ENCODE results near the gene TMEM203.
"Not testable (repeated sequence)": the region's sequence is repeated elsewhere in the genome, so short reads cannot be mapped to it uniquely, and the experiment has no call there.

TMEM203 gene

DNA sequence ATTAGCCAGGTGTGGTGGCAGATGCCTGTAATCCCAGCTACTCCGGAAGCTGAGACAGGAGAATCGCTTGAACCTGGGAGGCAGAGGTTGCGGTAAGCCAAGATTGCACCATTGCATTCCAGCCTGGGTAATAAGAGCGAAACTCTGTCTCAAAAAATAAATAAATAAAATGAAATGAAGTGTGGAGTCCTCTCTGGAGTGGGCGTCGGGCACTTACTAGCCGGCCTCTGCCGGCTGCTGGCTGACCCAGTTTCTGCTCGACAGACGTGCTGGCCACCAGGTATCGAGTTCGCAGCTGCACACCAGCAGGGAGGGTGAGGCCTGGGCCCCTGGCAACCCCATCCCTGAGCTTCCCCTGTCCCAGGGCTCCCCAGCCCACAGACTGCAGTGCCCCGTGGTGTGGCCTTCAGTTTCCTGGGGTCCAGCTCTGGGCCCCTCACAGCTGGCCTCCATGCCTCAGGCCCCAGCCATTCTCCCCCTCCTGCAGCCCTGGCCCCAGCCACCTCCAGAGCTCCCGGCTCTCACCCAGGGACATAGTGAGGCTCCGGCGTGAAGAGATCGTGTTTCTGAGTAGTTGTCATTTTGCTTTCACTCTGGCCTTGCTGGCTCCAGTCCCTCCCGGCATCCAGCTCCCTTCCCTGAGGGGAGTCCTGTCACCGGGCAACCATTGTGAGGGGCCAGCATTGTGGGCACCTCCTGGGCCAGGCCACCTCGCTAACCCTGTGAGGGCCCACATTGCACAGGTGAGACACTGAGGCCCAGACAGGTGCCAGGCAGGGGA lies 41.9 kb upstream of the TMEM203 start:
- H3K9ac ChIP-seq (ENCODE audit: low read length in 2 of 2) = no peak overlapping the region
- H3K9me3 ChIP-seq (ENCODE audit: control insufficient read depth in 2 of 2, low read length in 2 of 2) = no peaks in the 10 kb centered on the region
- peaks cover 17% of the 10 kb centered on the region for H3K4me1 ChIP-seq (ENCODE audit: control insufficient read depth, insufficient read depth, low read length)
- H3K36me3 ChIP-seq (ENCODE audit: control insufficient read depth in 2 of 2, insufficient read depth in 2 of 2, low read length in 2 of 2) = peaks cover 10 to 12% of the 10 kb centered on the region in 2 donors
- H3K27me3 ChIP-seq (ENCODE audit: control insufficient read depth in 1 of 2, insufficient read depth in 2 of 2, low read length in 2 of 2) = peaks cover 0 to 4% of the 10 kb centered on the region in 2 donors
- no peak overlapping the region for H3K4me3 ChIP-seq (ENCODE audit: low read length in 2 of 2)
- no peak overlapping the region for H3K27ac ChIP-seq (ENCODE audit: low read length)

DNA sequence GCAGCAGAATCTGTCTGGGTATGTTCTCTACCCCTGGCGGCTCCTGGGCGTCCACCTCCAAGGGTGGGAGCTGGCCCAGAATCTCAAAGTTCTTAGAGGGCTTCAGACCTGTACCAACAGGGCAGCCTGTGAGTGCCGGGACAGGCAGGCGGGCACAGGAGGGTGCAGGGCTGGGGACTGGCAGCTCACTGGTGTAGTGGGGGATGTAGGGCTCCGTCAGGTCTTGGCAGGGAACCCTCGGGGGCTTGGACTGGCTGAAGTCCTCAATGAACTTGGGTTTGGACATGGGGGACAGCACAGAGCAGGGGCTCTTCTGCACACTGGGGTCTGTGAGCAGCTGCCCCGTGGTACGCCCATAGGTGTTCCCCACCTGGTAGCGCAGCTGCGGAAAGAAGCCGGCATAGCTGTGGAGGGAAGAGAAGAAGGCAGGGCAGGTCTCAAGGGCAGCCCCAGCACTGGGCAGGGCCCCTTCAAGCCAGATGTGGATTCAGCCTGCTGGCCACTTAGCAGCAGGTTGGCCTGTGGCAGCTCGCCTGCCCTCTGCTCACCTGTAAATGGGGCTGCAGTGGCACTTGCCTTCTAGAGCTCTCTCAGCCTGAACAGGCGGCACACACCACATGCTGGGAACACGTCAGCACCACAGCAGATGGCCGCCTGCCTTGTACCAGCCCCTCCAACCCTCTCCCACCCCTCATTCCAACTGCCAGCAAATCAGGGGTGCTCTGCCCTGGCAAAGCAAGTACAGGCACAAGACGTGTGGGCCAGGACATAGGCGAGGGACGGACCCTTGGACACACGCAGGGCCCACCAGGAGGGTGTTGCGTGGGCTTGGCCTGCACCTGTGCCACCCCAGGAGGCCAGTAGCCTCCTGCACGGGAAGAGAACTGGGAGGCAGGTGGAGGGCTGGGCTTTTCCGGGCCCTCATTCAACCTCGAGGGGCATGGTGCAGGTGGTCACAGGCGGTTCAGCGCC lies 40.3 kb upstream of the TMEM203 start:
- Histone ChIP-seq H3K36me3 (ENCODE audit: control insufficient read depth in 2 of 2, insufficient read depth in 2 of 2, low read length in 2 of 2) (peaks cover 10 to 16% of the 10 kb centered on the region in 2 donors), H3K27ac (ENCODE audit: low read length) (no peak overlapping the region), H3K9me3 (ENCODE audit: control insufficient read depth in 2 of 2, low read length in 2 of 2) (no peaks in the 10 kb centered on the region), H3K27me3 (ENCODE audit: control insufficient read depth in 1 of 2, insufficient read depth in 2 of 2, low read length in 2 of 2) (peaks cover 0 to 2% of the 10 kb centered on the region in 2 donors), H3K4me3 (ENCODE audit: low read length in 2 of 2) (no peak overlapping the region), H3K4me1 (ENCODE audit: control insufficient read depth, insufficient read depth, low read length) (peaks cover 25% of the 10 kb centered on the region), H3K9ac (ENCODE audit: low read length in 2 of 2) (no peak overlapping the region)

DNA sequence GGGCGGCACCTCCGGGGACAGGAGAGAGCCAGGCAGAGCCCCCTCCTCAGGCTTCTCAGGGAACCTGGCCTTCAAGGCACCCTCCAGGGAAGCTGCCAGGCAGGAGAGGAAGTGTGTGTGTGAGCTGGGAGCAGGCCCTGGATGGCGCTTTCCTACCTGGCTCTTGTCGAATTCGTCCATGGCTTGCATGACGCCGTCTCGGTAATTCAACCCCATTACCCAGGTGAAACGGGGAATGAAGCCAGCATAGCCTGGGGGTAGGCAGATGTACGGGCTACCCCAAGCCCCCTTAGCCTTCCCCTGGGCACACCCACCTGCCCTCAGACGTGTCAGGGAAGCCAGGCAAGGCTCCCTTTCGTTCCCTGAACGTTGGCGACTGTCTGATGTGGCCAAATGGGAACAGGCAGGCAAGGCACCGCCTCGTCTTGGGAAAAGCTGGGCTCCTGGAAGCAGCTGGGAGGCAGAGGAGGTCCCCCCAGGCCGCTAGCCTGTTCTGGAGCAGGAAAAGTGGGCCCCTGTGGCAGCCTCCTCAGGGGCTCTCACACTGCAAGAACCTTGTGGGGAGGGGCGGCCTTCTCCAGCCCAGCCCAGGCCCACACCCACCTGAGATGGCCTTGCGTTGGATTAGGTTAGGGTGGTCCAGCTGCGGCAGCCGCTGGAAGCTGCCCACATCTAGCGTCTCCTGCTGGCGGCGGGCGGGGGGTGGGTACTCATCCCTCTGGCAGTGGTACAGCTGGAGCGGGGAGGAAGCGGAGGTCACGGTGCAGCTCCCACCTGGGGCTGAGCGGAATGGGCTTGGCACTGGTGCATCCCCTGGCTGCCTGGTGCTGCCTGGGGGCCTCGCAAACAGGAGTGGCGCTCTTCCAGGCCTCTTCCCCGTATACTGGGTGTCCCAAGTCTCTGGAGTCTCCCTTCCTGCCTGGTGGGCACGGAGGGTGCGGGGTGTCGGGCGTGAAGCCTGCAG lies 39.3 kb upstream of the TMEM203 start:
- H3K9me3 ChIP-seq (ENCODE audit: control insufficient read depth in 2 of 2, low read length in 2 of 2) = no peaks in the 10 kb centered on the region
- peaks cover 29% of the 10 kb centered on the region for H3K4me1 ChIP-seq (ENCODE audit: control insufficient read depth, insufficient read depth, low read length)
- peaks cover 10 to 16% of the 10 kb centered on the region in 2 donors for H3K36me3 ChIP-seq (ENCODE audit: control insufficient read depth in 2 of 2, insufficient read depth in 2 of 2, low read length in 2 of 2)
- no peaks in the 10 kb centered on the region for H3K27me3 ChIP-seq (ENCODE audit: control insufficient read depth in 1 of 2, insufficient read depth in 2 of 2, low read length in 2 of 2)
- no peak overlapping the region for H3K27ac ChIP-seq (ENCODE audit: low read length)
- no peak overlapping the region for H3K9ac ChIP-seq (ENCODE audit: low read length in 2 of 2)
- no peak overlapping the region for H3K4me3 ChIP-seq (ENCODE audit: low read length in 2 of 2)

DNA sequence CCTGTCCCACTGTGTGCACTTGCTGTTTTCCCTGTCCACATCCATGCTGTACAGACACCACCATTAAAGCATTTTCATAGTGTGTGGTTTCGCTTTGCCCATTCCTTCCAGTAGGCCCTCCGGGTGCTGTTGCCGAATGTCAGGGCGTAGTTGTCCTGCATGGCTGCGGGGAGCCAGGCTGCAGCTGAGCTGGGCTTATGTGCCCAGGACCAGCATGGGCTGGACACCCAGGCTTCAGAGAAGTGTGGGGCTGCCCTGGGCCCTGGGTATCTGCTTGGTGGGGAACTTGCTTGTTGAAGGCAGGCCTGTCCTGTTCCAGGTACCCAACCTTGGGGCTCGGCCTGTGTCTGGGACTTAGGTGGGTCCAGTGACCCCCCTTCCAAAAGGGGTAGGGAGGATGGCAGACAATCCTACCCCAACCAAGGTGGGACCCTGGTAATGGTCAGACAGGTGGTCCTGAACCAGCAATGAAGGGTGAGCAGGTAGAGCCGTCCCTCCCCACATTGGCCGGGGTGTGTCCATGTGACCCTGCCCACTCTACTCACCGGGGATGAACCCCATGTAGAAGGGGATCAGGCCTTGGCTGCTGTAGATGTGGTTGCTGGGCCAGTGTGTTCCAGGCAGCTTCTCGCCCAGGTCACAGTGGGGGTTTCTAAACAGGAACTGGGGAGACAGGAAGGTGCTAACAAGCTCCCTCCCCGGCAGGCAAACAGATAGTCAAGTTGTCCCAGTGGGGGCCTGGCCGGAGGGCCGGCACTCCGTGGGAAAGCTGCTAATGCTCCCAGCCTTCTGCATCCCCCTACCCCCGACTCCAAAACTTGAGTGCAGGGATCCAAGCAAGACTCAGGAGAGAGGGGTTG lies 38.4 kb upstream of the TMEM203 start:
- H3K27me3 ChIP-seq (ENCODE audit: control insufficient read depth in 1 of 2, insufficient read depth in 2 of 2, low read length in 2 of 2) = no peaks in the 10 kb centered on the region
- H3K27ac ChIP-seq (ENCODE audit: low read length) = no peak overlapping the region
- H3K4me1 ChIP-seq (ENCODE audit: control insufficient read depth, insufficient read depth, low read length) = peaks cover 31% of the 10 kb centered on the region
- H3K4me3 ChIP-seq (ENCODE audit: low read length in 2 of 2) = no peak overlapping the region
- peaks cover 10 to 16% of the 10 kb centered on the region in 2 donors for H3K36me3 ChIP-seq (ENCODE audit: control insufficient read depth in 2 of 2, insufficient read depth in 2 of 2, low read length in 2 of 2)
- no peaks in the 10 kb centered on the region for H3K9me3 ChIP-seq (ENCODE audit: control insufficient read depth in 2 of 2, low read length in 2 of 2)
- H3K9ac ChIP-seq (ENCODE audit: low read length in 2 of 2) = peak overlapping the region in 1 of 2 donors; percentile 21

DNA sequence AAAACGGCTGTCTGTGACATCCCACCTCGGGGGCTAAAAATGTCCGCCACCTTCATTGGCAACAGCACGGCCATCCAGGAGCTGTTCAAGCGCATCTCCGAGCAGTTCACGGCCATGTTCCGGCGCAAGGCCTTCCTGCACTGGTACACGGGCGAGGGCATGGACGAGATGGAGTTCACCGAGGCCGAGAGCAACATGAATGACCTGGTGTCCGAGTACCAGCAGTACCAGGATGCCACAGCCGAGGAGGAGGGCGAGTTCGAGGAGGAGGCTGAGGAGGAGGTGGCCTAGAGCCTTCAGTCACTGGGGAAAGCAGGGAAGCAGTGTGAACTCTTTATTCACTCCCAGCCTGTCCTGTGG lies 37.8 kb upstream of the TMEM203 start:
- H3K9ac ChIP-seq (ENCODE audit: low read length in 2 of 2); H3K9me3 ChIP-seq (ENCODE audit: control insufficient read depth in 2 of 2, low read length in 2 of 2); H3K27me3 ChIP-seq (ENCODE audit: control insufficient read depth in 1 of 2, insufficient read depth in 2 of 2, low read length in 2 of 2); H3K4me3 ChIP-seq (ENCODE audit: low read length in 2 of 2); H3K27ac ChIP-seq (ENCODE audit: low read length): not testable (repeated sequence)
- peaks cover 37% of the 10 kb centered on the region for H3K4me1 ChIP-seq (ENCODE audit: control insufficient read depth, insufficient read depth, low read length)
- peaks cover 10 to 16% of the 10 kb centered on the region in 2 donors for H3K36me3 ChIP-seq (ENCODE audit: control insufficient read depth in 2 of 2, insufficient read depth in 2 of 2, low read length in 2 of 2)

DNA sequence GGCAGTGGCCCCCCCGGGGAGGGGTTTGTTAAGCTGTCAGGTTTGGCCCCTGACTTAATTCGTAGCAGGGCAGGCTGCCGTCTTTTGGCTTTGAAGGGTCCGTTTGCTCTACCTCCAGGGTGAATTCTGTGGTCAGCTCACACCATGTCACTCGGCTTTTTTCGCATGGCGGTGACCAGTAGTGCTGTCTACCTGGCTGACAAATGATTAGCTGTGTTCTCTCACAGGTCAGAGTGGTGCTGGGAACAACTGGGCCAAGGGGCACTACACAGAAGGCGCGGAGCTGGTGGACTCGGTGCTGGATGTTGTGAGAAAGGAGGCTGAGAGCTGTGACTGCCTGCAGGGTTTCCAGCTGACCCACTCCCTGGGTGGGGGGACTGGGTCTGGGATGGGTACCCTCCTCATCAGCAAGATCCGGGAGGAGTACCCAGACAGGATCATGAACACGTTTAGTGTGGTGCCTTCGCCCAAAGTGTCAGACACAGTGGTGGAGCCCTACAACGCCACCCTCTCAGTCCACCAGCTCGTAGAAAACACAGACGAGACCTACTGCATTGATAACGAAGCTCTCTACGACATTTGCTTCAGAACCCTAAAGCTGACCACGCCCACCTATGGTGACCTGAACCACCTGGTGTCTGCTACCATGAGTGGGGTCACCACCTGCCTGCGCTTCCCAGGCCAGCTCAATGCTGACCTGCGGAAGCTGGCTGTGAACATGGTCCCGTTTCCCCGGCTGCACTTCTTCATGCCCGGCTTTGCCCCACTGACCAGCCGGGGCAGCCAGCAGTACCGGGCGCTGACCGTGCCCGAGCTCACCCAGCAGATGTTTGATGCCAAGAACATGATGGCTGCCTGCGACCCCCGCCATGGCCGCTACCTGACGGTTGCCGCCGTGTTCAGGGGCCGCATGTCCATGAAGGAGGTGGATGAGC lies 37.1 kb upstream of the TMEM203 start:
- Histone ChIP-seq H3K4me3 (ENCODE audit: low read length in 2 of 2) (peak overlapping the region; percentile 79 to 84), H3K9ac (ENCODE audit: low read length in 2 of 2) (peak overlapping the region; percentile 68 to 75), H3K27me3 (ENCODE audit: control insufficient read depth in 1 of 2, insufficient read depth in 2 of 2, low read length in 2 of 2) (no peaks in the 10 kb centered on the region), H3K27ac (ENCODE audit: low read length) (peak overlapping the region; percentile 75), H3K36me3 (ENCODE audit: control insufficient read depth in 2 of 2, insufficient read depth in 2 of 2, low read length in 2 of 2) (peaks cover 10 to 16% of the 10 kb centered on the region in 2 donors), H3K9me3 (ENCODE audit: control insufficient read depth in 2 of 2, low read length in 2 of 2) (no peaks in the 10 kb centered on the region), H3K4me1 (ENCODE audit: control insufficient read depth, insufficient read depth, low read length) (peaks cover 38% of the 10 kb centered on the region)

DNA sequence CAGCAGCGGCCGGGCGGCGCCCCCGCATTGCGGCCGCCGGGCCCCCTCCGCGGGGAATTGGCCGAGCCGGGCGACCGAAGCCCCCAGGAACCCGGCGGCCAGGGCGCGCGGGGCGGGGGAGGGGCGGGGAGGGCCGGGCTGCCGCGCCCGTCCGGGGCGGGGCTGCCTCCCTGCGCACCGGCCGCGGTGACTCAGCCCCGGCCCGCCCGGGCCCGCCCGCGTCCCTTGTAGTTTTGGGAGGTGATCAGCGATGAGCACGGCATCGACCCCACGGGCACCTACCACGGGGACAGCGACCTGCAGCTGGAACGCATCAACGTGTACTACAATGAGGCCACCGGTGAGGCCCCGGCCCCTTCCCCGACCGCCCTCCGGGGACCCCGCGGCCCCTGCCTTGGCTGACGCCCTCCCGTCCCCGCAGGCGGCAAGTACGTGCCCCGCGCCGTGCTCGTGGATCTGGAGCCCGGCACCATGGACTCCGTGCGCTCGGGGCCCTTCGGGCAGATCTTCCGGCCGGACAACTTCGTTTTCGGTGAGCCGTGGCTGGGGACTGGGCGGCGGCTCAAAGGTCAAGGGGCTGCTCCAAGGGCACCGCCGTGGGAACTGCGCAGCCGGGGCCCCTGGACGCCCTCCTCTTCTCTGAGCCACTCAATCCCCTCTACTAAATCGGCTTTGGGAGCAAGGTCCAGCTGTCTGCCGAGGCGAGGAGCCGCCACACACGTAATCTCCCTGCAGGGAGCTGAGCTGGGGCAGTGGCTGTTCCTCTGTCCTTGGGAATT lies 36.2 kb upstream of the TMEM203 start:
- Histone ChIP-seq H3K9ac (ENCODE audit: low read length in 2 of 2) (peak overlapping the region; percentile 68 to 75), H3K9me3 (ENCODE audit: control insufficient read depth in 2 of 2, low read length in 2 of 2) (no peaks in the 10 kb centered on the region), H3K36me3 (ENCODE audit: control insufficient read depth in 2 of 2, insufficient read depth in 2 of 2, low read length in 2 of 2) (peaks cover 10 to 16% of the 10 kb centered on the region in 2 donors), H3K4me1 (ENCODE audit: control insufficient read depth, insufficient read depth, low read length) (peaks cover 46% of the 10 kb centered on the region), H3K27me3 (ENCODE audit: control insufficient read depth in 1 of 2, insufficient read depth in 2 of 2, low read length in 2 of 2) (no peaks in the 10 kb centered on the region), H3K27ac (ENCODE audit: low read length) (peak overlapping the region; percentile 75), H3K4me3 (ENCODE audit: low read length in 2 of 2) (peak overlapping the region; percentile 79 to 84)

DNA sequence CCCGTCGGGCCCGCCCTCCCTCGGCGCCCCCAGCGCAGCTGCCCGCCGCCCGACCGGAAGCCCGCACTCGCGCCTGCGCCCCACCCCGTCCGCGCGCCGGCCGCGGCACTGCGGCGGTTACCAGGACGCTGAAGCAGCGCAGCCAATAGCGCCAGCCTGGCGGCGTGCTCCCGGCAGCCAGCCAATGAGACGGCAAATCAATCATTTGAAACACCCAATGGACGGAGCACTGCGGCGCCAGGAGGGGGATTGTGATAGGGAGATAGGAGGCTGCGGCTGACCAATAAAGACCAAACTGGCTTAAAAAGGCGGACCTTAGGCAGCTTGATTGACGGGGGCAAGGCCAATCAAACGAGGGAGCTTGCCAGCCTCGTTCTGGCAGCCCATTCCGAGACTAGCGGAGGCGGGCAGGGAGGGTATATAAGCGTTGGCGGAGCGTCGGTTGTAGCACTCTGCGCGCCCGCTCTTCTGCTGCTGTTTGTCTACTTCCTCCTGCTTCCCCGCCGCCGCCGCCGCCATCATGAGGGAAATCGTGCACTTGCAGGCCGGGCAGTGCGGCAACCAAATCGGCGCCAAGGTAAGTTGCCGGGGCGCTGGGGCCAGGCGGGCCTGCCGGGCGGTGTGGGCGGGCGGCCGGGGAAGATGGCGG lies 35.5 kb upstream of the TMEM203 start, which contains the start of gene TUBB4B:
Gene TUBB4B, plus strand, starts transcription at position 447 of the 649 bp plus-strand sequence. Its CDS starts 74 bp downstream, at position 521.
- peak within 1 kb of the TSS; percentile 88 for H3K27ac ChIP-seq (ENCODE audit: low read length)
- H3K4me1 ChIP-seq (ENCODE audit: control insufficient read depth, insufficient read depth, low read length) = peaks cover 53% of the 10 kb centered on the region

More for the DNA sequence above, 35.5 kb upstream of the TMEM203 start, which contains the start of gene TUBB4B:
- Histone ChIP-seq H3K9me3 (ENCODE audit: control insufficient read depth in 2 of 2, low read length in 2 of 2) (no peaks in the 10 kb centered on the region), H3K9ac (ENCODE audit: low read length in 2 of 2) (peak within 1 kb of the TSS; percentile 71 to 75), H3K4me3 (ENCODE audit: low read length in 2 of 2) (peak within 1 kb of the TSS; percentile 79 to 84), H3K27me3 (ENCODE audit: control insufficient read depth in 1 of 2, insufficient read depth in 2 of 2, low read length in 2 of 2) (no peaks in the 10 kb centered on the region), H3K36me3 (ENCODE audit: control insufficient read depth in 2 of 2, insufficient read depth in 2 of 2, low read length in 2 of 2) (peaks cover 10 to 16% of the 10 kb centered on the region in 2 donors)

Data from stomach smooth muscle (tissue), 2 donors.